Measurements from ENCODE around the gene CACNA1I.

- TF ChIP-seq, protein P1, sequence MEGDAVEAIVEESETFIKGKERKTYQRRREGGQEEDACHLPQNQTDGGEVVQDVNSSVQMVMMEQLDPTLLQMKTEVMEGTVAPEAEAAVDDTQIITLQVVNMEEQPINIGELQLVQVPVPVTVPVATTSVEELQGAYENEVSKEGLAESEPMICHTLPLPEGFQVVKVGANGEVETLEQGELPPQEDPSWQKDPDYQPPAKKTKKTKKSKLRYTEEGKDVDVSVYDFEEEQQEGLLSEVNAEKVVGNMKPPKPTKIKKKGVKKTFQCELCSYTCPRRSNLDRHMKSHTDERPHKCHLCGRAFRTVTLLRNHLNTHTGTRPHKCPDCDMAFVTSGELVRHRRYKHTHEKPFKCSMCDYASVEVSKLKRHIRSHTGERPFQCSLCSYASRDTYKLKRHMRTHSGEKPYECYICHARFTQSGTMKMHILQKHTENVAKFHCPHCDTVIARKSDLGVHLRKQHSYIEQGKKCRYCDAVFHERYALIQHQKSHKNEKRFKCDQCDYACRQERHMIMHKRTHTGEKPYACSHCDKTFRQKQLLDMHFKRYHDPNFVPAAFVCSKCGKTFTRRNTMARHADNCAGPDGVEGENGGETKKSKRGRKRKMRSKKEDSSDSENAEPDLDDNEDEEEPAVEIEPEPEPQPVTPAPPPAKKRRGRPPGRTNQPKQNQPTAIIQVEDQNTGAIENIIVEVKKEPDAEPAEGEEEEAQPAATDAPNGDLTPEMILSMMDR (IDR thresholded peaks at IDR 0.05), result no peak
- no peak for TF ChIP-seq ZFX (IDR thresholded peaks at IDR 0.05; ENCODE audit: borderline replicate concordance)
Measured at GRCh38 chr22:39524089-39524752, 46.3 kb upstream of the CACNA1I start.

Measured in 22Rv1 (cell line).